Measurements from ENCODE around the gene EEIG1.

DNA sequence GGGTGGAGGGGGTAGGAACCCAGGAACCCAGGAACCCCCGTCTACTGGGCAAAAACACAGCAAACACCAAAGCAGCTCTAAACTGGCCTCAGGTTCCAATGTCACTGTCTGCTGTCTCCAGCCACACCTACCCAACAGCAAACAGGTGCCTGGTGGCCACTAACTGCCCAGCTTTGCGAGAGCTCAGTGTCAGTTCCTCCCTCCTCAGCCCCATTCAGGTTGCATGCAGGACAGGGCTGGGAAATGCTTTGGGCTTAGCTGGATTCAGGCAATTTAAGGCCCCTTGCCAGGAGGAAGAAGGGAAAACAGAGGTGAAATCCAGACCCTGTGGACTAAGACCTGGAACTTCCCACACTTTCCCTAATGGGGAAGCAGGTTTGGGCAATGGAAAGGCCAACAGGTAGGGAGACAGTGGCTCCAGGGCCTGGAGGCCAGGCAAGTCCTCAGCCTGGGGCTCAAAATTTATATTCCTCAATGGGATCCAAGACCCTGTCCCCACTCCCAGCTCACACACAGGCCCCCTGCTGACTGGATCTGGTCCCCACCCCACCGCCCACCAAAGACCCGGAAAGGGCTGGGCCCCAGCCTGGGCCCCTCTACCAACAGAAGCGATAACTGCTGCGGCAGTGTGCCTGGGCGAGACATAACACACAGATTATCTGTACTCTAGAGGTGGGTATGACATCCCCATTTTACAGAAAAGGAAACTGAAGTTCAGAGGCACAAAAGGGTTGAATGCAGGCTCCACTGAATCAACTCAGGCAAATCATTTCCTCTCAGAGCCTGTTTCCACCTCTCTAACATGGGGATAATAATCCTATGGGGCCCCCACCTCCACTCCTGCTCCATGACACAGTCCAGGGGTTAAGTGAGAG is 3.5 kb downstream of the EEIG1 start:
- TF ChIP-seq BCL11B (tag by site-specific recombination; IDR thresholded peaks at IDR 0.05; ENCODE audit: low read depth) (no peak), ZNF660 (tag by site-specific recombination; IDR thresholded peaks at IDR 0.05) (no peak), YY1 (tag by site-specific recombination; IDR thresholded peaks at IDR 0.05) (no peak), ZNF302 (tag by site-specific recombination; IDR thresholded peaks at IDR 0.05; ENCODE audit: low read depth) (no peak), BCL11A (tag by site-specific recombination; IDR thresholded peaks at IDR 0.05; ENCODE audit: low read depth) (no peak), ZNF274 (IDR thresholded peaks at IDR 0.05; ENCODE audit: low read length) (no peak), ZNF274 (tag by site-specific recombination; IDR thresholded peaks at IDR 0.05; ENCODE audit: borderline replicate concordance) (no peak), ZNF629 (tag by site-specific recombination; IDR thresholded peaks at IDR 0.05) (no peak), ZNF423 (tag by site-specific recombination; IDR thresholded peaks at IDR 0.05) (no peak), ZNF146 (tag by site-specific recombination; IDR thresholded peaks at IDR 0.05) (no peak), ZBTB21 (tag by site-specific recombination; IDR thresholded peaks at IDR 0.05) (no peak)
- TF ChIP-seq, protein P1, sequence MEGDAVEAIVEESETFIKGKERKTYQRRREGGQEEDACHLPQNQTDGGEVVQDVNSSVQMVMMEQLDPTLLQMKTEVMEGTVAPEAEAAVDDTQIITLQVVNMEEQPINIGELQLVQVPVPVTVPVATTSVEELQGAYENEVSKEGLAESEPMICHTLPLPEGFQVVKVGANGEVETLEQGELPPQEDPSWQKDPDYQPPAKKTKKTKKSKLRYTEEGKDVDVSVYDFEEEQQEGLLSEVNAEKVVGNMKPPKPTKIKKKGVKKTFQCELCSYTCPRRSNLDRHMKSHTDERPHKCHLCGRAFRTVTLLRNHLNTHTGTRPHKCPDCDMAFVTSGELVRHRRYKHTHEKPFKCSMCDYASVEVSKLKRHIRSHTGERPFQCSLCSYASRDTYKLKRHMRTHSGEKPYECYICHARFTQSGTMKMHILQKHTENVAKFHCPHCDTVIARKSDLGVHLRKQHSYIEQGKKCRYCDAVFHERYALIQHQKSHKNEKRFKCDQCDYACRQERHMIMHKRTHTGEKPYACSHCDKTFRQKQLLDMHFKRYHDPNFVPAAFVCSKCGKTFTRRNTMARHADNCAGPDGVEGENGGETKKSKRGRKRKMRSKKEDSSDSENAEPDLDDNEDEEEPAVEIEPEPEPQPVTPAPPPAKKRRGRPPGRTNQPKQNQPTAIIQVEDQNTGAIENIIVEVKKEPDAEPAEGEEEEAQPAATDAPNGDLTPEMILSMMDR (tag by site-specific recombination; IDR thresholded peaks at IDR 0.05) = no peak
- TF ChIP-seq, protein P2, sequence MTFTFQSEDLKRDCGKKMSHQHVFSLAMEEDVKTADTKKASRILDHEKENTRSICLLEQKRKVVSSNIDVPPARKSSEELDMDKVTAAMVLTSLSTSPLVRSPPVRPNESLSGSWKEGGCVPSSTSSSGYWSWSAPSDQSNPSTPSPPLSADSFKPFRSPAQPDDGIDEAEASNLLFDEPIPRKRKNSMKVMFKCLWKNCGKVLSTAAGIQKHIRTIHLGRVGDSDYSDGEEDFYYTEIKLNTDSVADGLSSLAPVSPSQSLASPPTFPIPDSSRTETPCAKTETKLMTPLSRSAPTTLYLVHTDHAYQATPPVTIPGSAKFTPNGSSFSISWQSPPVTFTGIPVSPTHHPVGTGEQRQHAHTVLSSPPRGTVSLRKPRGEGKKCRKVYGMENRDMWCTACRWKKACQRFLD (tag by site-specific recombination; IDR thresholded peaks at IDR 0.05) = no peak

All from HEK293 (cell line).